K562 (cell line): ENCODE measurements around the gene NHSL2. TPM values are rescaled to one million over a fixed set of nuclear protein-coding genes. Genes with fewer than 3 reads are reported as not detected.

Source experiments
- MGA ChIP-seq: fragments of 450-650 bp; IDR thresholded peaks from 2 replicates; pipeline ENCODE4 v1.6.1; 2016; ENCODE audit warnings: mild to moderate bottlenecking, moderate library complexity
- polyA plus RNA-seq, 8 experiments: library from polyadenylated mRNA; depleted of rRNA in 4 of 8; stranded (reverse) in 5 of 8; unstranded in 3 of 8; fragments of >200 nt; fragmentation: Nextera tagmentation in 2 of 8; fragmentation: Illumina TruSeq in 1 of 8; extraction: Ambion mirVana in 2 of 8; extraction: Trizol in 1 of 8; gene quantifications; 2 replicates each; pipeline versions ENCODE4 v1.2.1 to v1.2.3, GENCODE V29; 2011 to 2014; ENCODE audit warnings: inconsistent platforms in 1 of 8, missing spikeins in 1 of 8
- total RNA-seq, 7 experiments: library from RNA; depleted of rRNA in 6 of 7; stranded (reverse); fragments of >200 nt in 6 of 7; fragmentation: Illumina TruSeq in 2 of 7; extraction: Trizol in 2 of 7; gene quantifications; 2 replicates each; pipeline versions ENCODE4 v1.2.1 to v1.2.3, GENCODE V29; 2011 to 2021; ENCODE audit warnings: low replicate concordance in 1 of 7

The NHSL2 gene
- total and polyA plus RNA-seq, 9 of the 15 experiments (the other 6 are each of a cell fraction or from before 2014, with no cell fraction given) = 0.02 TPM; not detected in 8

GRCh38 chrX:72088761-72089160 lies 178.1 kb downstream of the NHSL2 start (continued):
- no peak for TF ChIP-seq MGA
